Ovary (tissue), 3 donors: Measurements from ENCODE around the gene RANBP3.
"Not testable (repeated sequence)": the region's sequence is repeated elsewhere in the genome, so short reads cannot be mapped to it uniquely, and the experiment has no call there.

ENCODE experiments used
- EP300 ChIP-seq: sonication (generic); formaldehyde crosslinking; IDR thresholded peaks from one replicate; pipeline ENCODE4 v1.6.1; 2017; ENCODE audit warnings: antibody characterized with exemption
- POLR2A ChIP-seq: fragments of 450-650 bp; IDR thresholded peaks from one replicate; pipeline ENCODE4 v1.6.1; 2017; ENCODE audit warnings: antibody characterized with exemption, mild to moderate bottlenecking, moderate library complexity
- TF ChIP-seq, protein P1 (sequence below), 3 donors: fragments of 450-650 bp in 2 of 3; fragments of 200-600 bp in 1 of 3; IDR thresholded peaks; one replicate each; pipeline versions ENCODE4 v1.5.1 to v1.8.0; 2016 to 2022; ENCODE audit warnings: antibody characterized with exemption in 3 of 3, mild to moderate bottlenecking in 1 of 3
- donor health status: DM: no; HTN: no; CAD: no.

DNA sequence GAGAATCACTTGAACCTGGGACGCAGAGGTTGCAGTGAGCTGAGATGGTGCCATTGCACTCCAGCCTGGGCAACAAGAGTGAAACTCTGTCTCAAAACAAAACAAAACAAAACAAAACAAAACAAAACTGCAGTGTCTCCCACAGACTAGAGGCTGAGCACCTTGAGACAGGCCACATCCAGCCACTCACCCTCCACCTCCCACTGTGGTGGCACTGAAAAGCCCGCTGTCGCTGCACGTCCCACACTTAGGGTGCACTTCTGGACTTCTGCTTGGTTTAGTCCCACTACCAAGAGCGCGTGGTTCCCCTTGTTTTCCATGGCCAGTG, 16.3 kb downstream of the RANBP3 start:
- TF ChIP-seq POLR2A, EP300: not testable (repeated sequence)
- TF ChIP-seq, protein P1, sequence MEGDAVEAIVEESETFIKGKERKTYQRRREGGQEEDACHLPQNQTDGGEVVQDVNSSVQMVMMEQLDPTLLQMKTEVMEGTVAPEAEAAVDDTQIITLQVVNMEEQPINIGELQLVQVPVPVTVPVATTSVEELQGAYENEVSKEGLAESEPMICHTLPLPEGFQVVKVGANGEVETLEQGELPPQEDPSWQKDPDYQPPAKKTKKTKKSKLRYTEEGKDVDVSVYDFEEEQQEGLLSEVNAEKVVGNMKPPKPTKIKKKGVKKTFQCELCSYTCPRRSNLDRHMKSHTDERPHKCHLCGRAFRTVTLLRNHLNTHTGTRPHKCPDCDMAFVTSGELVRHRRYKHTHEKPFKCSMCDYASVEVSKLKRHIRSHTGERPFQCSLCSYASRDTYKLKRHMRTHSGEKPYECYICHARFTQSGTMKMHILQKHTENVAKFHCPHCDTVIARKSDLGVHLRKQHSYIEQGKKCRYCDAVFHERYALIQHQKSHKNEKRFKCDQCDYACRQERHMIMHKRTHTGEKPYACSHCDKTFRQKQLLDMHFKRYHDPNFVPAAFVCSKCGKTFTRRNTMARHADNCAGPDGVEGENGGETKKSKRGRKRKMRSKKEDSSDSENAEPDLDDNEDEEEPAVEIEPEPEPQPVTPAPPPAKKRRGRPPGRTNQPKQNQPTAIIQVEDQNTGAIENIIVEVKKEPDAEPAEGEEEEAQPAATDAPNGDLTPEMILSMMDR (IDR thresholded peaks at IDR 0.05): not testable (repeated sequence)
